Measurements from ENCODE around the gene DCUN1D1.

Gene DCUN1D1

GRCh38 chr3:182892226-182892625 lies 88.1 kb downstream of the DCUN1D1 start:
- peaks cover 38% of the 10 kb centered on the region for H3K36me3 ChIP-seq (ENCODE audit: low read length)
- no peaks in the 10 kb centered on the region for H3K79me2 ChIP-seq (ENCODE audit: insufficient read depth, low read length)
- no peaks in the 10 kb centered on the region for H4K20me1 ChIP-seq (ENCODE audit: low read depth, low read length)
- no peak overlapping the region for H3K9ac ChIP-seq (ENCODE audit: low read length)
- H3K4me2 ChIP-seq (ENCODE audit: low read depth, low read length, poor library complexity, severe bottlenecking): no peak overlapping the region
- no peak overlapping the region for H3K4me3 ChIP-seq (ENCODE audit: insufficient read depth, low read length, poor library complexity, severe bottlenecking)
- H3K9me2 ChIP-seq (replicated peaks; ENCODE audit: insufficient read depth, low read length): no peaks in the 10 kb centered on the region
- 0 out of 2 replicates have a peak, but pooled peaks cover 5% of the 10 kb centered on the region for H3F3A ChIP-seq (ENCODE audit: insufficient read depth)
- H3K27ac ChIP-seq (ENCODE audit: low read depth, low read length): no peak overlapping the region
- H3K9me3 ChIP-seq (ENCODE audit: insufficient read depth, low read length): no peaks in the 10 kb centered on the region
- no peaks in the 10 kb centered on the region for H3K27me3 ChIP-seq (ENCODE audit: low read length)
- no peak for TF ChIP-seq EZH2phosphoT487 (conservative IDR thresholded peaks at IDR 0.05; ENCODE audit: low read length)
- TF ChIP-seq, protein P1, sequence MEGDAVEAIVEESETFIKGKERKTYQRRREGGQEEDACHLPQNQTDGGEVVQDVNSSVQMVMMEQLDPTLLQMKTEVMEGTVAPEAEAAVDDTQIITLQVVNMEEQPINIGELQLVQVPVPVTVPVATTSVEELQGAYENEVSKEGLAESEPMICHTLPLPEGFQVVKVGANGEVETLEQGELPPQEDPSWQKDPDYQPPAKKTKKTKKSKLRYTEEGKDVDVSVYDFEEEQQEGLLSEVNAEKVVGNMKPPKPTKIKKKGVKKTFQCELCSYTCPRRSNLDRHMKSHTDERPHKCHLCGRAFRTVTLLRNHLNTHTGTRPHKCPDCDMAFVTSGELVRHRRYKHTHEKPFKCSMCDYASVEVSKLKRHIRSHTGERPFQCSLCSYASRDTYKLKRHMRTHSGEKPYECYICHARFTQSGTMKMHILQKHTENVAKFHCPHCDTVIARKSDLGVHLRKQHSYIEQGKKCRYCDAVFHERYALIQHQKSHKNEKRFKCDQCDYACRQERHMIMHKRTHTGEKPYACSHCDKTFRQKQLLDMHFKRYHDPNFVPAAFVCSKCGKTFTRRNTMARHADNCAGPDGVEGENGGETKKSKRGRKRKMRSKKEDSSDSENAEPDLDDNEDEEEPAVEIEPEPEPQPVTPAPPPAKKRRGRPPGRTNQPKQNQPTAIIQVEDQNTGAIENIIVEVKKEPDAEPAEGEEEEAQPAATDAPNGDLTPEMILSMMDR (IDR thresholded peaks at IDR 0.05; ENCODE audit: insufficient read depth, low read length, poor library complexity, severe bottlenecking): no peak
- H2AFZ ChIP-seq (ENCODE audit: low read depth, low read length, severe bottlenecking): no peak overlapping the region

DNA sequence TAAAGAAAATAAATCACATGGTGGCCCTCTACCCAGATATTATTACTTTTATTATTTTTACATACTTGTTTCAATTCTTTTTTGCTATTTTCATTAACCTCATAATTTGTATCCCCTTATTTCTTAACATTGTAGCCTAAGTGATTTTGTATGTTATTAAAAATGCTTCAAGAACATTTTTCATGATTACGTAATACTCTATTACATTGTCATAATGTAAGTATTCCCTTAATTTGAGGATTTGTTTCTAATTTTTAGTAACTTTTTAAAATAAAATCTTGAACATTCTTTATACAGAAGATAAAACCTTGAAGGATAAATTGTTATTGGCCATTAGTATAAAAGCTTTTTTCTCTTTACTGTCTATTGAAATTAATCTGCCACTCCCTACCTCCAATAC lies 89.0 kb downstream of the DCUN1D1 start:
- no peaks in the 10 kb centered on the region for H3K9me3 ChIP-seq (ENCODE audit: insufficient read depth, low read length)
- no peaks in the 10 kb centered on the region for H3K79me2 ChIP-seq (ENCODE audit: insufficient read depth, low read length)
- H3K27me3 ChIP-seq (ENCODE audit: low read length): no peaks in the 10 kb centered on the region
- H3K9ac ChIP-seq (ENCODE audit: low read length): no peak overlapping the region
- TF ChIP-seq, protein P1 (IDR thresholded peaks at IDR 0.05; ENCODE audit: insufficient read depth, low read length, poor library complexity, severe bottlenecking): no peak
- no peak for TF ChIP-seq EZH2phosphoT487 (conservative IDR thresholded peaks at IDR 0.05; ENCODE audit: low read length)
- no peaks in the 10 kb centered on the region for H3K9me2 ChIP-seq (replicated peaks; ENCODE audit: insufficient read depth, low read length)
- H3K4me3 ChIP-seq (ENCODE audit: insufficient read depth, low read length, poor library complexity, severe bottlenecking): no peak overlapping the region
- no peak overlapping the region for H2AFZ ChIP-seq (ENCODE audit: low read depth, low read length, severe bottlenecking)
- H3K4me2 ChIP-seq (ENCODE audit: low read depth, low read length, poor library complexity, severe bottlenecking): no peak overlapping the region
- H4K20me1 ChIP-seq (ENCODE audit: low read depth, low read length): no peaks in the 10 kb centered on the region
- peaks cover 3% of the 10 kb centered on the region; the same call in 1 of the 2 replicates for H3F3A ChIP-seq (ENCODE audit: insufficient read depth)
- peaks cover 30% of the 10 kb centered on the region for H3K36me3 ChIP-seq (ENCODE audit: low read length)
- H3K27ac ChIP-seq (ENCODE audit: low read depth, low read length): no peak overlapping the region

- peaks cover 29% of the 10 kb centered on the region for H3K36me3 ChIP-seq (ENCODE audit: low read length)
- no peaks in the 10 kb centered on the region for H3K9me3 ChIP-seq (ENCODE audit: insufficient read depth, low read length)
- no peak overlapping the region for H3K9ac ChIP-seq (ENCODE audit: low read length)
- no peak overlapping the region for H3K27ac ChIP-seq (ENCODE audit: low read depth, low read length)
- no peaks in the 10 kb centered on the region for H3K79me2 ChIP-seq (ENCODE audit: insufficient read depth, low read length)
- TF ChIP-seq, protein P1 (IDR thresholded peaks at IDR 0.05; ENCODE audit: insufficient read depth, low read length, poor library complexity, severe bottlenecking): no peak
- no peak for TF ChIP-seq EZH2phosphoT487 (conservative IDR thresholded peaks at IDR 0.05; ENCODE audit: low read length)
- no peaks in the 10 kb centered on the region for H3K27me3 ChIP-seq (ENCODE audit: low read length)
- H3K4me3 ChIP-seq (ENCODE audit: insufficient read depth, low read length, poor library complexity, severe bottlenecking): no peak overlapping the region
- no peaks in the 10 kb centered on the region; the same call in 1 of the 2 replicates for H3F3A ChIP-seq (ENCODE audit: insufficient read depth)
- H2AFZ ChIP-seq (ENCODE audit: low read depth, low read length, severe bottlenecking): no peak overlapping the region
- H3K9me2 ChIP-seq (replicated peaks; ENCODE audit: insufficient read depth, low read length): no peaks in the 10 kb centered on the region
- H4K20me1 ChIP-seq (ENCODE audit: low read depth, low read length): no peaks in the 10 kb centered on the region
- H3K4me2 ChIP-seq (ENCODE audit: low read depth, low read length, poor library complexity, severe bottlenecking): no peak overlapping the region
Observed at GRCh38 chr3:182889948-182890629, 90.2 kb downstream of the DCUN1D1 start.

Measured in SU-DHL-6 (cell line).